Vagina (tissue), 2 donors: ENCODE data around the gene EPHB1. TPM values are rescaled to one million over a fixed set of nuclear protein-coding genes. Genes with fewer than 3 reads are reported as not detected.

Experiments used
- DNase-seq, 2 donors: peaks; one replicate each; pipeline ENCODE4 v3.0.0-alpha.2; 2017; ENCODE audit errors: extremely low spot score in 2 of 2
- H3K27ac ChIP-seq: fragments of 200-600 bp; sonication (generic); one replicate; pipeline ENCODE4 v1.5.1; 2019
- H3K27me3 ChIP-seq: fragments of 200-600 bp; sonication (generic); one replicate; pipeline ENCODE4 v1.5.1; 2019
- H3K36me3 ChIP-seq, 2 donors: fragments of 200-600 bp; sonication (generic); one replicate each; pipeline ENCODE4 v1.5.1; 2017 to 2019
- H3K4me1 ChIP-seq: fragments of 200-600 bp; sonication (generic); one replicate; pipeline ENCODE4 v1.5.1; 2019
- H3K4me3 ChIP-seq, 2 donors: fragments of 200-600 bp; sonication (generic); 1 replicate in 1 of 2; 2 replicates in 1 of 2; pipeline ENCODE4 v1.5.1; 2016 to 2019
- H3K9me3 ChIP-seq: fragments of 200-600 bp; sonication (generic); one replicate; pipeline ENCODE4 v1.5.1; 2019
- CTCF ChIP-seq, 3 experiments: fragments of 450-650 bp in 2 of 3; fragments of 200-600 bp in 1 of 3; sonication (generic) in 1 of 3; IDR thresholded peaks; one replicate each; pipeline ENCODE4 v1.5.1; 2017 to 2019; ENCODE audit warnings: antibody characterized with exemption in 3 of 3, mild to moderate bottlenecking in 2 of 3, moderate library complexity in 2 of 3
- POLR2A ChIP-seq, 2 donors: fragments of 450-650 bp; IDR thresholded peaks; one replicate each; pipeline ENCODE4 v1.6.1; 2017; ENCODE audit warnings: antibody characterized with exemption in 2 of 2, mild to moderate bottlenecking in 2 of 2, moderate library complexity in 2 of 2
- POLR2AphosphoS5 ChIP-seq, 2 donors: sonication (generic); formaldehyde crosslinking; IDR thresholded peaks; one replicate each; pipeline ENCODE4 v1.9.0; 2017; ENCODE audit warnings: antibody characterized with exemption in 2 of 2, mild to moderate bottlenecking in 2 of 2, low read depth in 1 of 2; ENCODE audit not compliant: insufficient read depth in 1 of 2
- intact Hi-C: fragments of 100-400 bp; cut with DNase I; formaldehyde crosslinking; loops from one replicate; pipeline ENCODE4 v1.15.1; 2023
- total RNA-seq: library from RNA; depleted of rRNA; stranded (reverse); fragments of >200 nt; gene quantifications from one replicate; pipeline ENCODE4 v1.2.3, GENCODE V29; 2016

EPHB1 gene
- total RNA-seq, 1 donor from 2014 or later, result 2.2 TPM

DNA sequence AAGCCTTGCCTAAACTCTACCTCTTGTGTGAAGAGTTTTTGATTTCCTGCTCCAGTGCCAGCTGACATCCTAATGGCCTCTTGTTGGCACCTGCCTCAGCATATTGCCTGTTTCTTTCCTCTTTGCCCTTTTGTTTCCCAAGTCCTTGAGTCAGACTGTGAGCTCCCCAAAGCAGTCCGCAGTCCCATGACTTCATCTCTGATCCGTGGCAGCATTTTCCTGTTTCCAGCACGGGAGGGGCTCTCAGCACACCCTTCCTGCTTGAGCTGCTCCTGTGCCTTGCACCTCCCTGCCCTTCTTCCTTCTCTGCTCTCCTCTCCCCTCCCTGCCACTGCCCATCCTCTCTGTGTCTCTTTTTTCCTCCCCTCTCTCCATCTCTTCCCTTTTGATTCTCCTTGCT is 179.6 kb downstream of the EPHB1 start:
- intact Hi-C loops, result no loop called here
- Histone ChIP-seq H3K27ac (no peak overlapping the region), H3K4me3 (no peak overlapping the region), H3K27me3 (no peaks in the 10 kb centered on the region), H3K4me1 (no peaks in the 10 kb centered on the region), H3K36me3 (no peaks in the 10 kb centered on the region), H3K9me3 (no peaks in the 10 kb centered on the region)
- DNase-seq, result peak in 1 of 2 donors; percentile 10
- TF ChIP-seq POLR2AphosphoS5 (IDR thresholded peaks at IDR 0.05; ENCODE audit: insufficient read depth in 1 of 2, low read depth in 1 of 2) (no peak), CTCF (IDR thresholded peaks at IDR 0.05) (no peak), POLR2A (IDR thresholded peaks at IDR 0.05) (no peak)

- TF ChIP-seq POLR2A (IDR thresholded peaks at IDR 0.05) (no peak), POLR2AphosphoS5 (IDR thresholded peaks at IDR 0.05; ENCODE audit: insufficient read depth in 1 of 2, low read depth in 1 of 2) (no peak), CTCF (IDR thresholded peaks at IDR 0.05) (no peak)
- H3K27ac ChIP-seq, result no peak overlapping the region
- no peaks in the 10 kb centered on the region for H3K36me3 ChIP-seq
- intact Hi-C loops, result no loop called here
- H3K4me1 ChIP-seq, result no peaks in the 10 kb centered on the region
- H3K9me3 ChIP-seq, result no peaks in the 10 kb centered on the region
- no peak overlapping the region for H3K4me3 ChIP-seq
- no peaks in the 10 kb centered on the region for H3K27me3 ChIP-seq
- no peak for DNase-seq
Observed at GRCh38 chr3:134976948-134977347, 181.9 kb downstream of the EPHB1 start.

- Histone ChIP-seq H3K27me3 (no peaks in the 10 kb centered on the region), H3K36me3 (no peaks in the 10 kb centered on the region), H3K4me3 (no peak overlapping the region), H3K9me3 (no peaks in the 10 kb centered on the region), H3K4me1 (no peaks in the 10 kb centered on the region), H3K27ac (no peak overlapping the region)
- intact Hi-C loops, result no loop called here
- no peak for DNase-seq
- no peak for TF ChIP-seq POLR2AphosphoS5 (IDR thresholded peaks at IDR 0.05; ENCODE audit: insufficient read depth in 1 of 2, low read depth in 1 of 2)
- TF ChIP-seq POLR2A (IDR thresholded peaks at IDR 0.05), result no peak
- TF ChIP-seq CTCF (IDR thresholded peaks at IDR 0.05), result no peak
Observed at GRCh38 chr3:134978658-134979057, 183.6 kb downstream of the EPHB1 start.

DNA sequence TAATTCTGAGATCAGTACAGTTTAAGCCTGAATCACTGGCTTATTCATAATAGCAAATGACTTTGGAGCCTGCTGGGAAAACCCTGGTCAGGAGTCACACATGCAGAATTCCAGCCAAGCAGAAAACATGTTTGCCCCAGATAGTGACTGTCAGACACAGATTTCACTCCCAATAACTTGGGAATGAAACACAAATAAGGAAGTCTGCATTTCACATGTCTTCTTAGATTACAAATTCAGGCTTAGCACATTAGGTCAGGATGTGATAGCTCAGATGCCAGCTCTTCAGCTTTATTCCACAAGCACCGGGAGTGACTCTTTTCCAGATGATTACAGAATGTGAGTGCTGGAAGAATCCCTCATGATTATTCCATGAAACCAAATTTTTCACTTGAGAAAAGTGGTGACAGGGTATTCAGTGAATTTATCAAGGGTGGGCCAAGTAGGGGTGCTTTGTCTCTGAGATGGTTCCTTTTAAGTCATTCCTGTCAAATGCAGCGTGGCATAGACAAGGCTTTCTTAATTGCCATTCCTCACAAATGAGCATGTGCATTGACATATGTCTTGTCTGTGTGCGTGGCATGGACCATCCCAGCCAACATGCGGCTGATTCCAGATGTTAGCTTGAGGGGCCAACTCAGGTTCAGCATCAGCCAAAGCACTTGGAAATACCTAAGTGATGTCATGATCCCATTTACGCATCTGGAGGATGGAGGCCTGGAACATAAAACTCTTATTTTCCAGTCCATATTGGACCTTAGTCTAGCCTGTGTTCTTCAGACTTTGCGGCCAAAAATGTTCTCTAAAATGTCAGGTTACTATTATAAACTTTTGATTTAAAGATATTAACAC is 191.0 kb downstream of the EPHB1 start:
- H3K36me3 ChIP-seq, result no peaks in the 10 kb centered on the region
- no peaks in the 10 kb centered on the region for H3K27me3 ChIP-seq
- intact Hi-C loops, result no loop called here
- no peaks in the 10 kb centered on the region for H3K4me1 ChIP-seq
- DNase-seq, result no peak
- H3K9me3 ChIP-seq, result no peaks in the 10 kb centered on the region
- no peak overlapping the region for H3K27ac ChIP-seq
- no peak overlapping the region for H3K4me3 ChIP-seq
- TF ChIP-seq POLR2A (IDR thresholded peaks at IDR 0.05) (no peak), POLR2AphosphoS5 (IDR thresholded peaks at IDR 0.05; ENCODE audit: insufficient read depth in 1 of 2, low read depth in 1 of 2) (no peak), CTCF (IDR thresholded peaks at IDR 0.05) (no peak)

- Histone ChIP-seq H3K4me1 (no peaks in the 10 kb centered on the region), H3K36me3 (no peaks in the 10 kb centered on the region), H3K27ac (no peak overlapping the region), H3K4me3 (no peak overlapping the region), H3K27me3 (no peaks in the 10 kb centered on the region), H3K9me3 (no peaks in the 10 kb centered on the region)
- intact Hi-C loops, result no loop called here
- TF ChIP-seq POLR2A (IDR thresholded peaks at IDR 0.05), result no peak
- no peak for TF ChIP-seq CTCF (IDR thresholded peaks at IDR 0.05)
- no peak for TF ChIP-seq POLR2AphosphoS5 (IDR thresholded peaks at IDR 0.05; ENCODE audit: insufficient read depth in 1 of 2, low read depth in 1 of 2)
- no peak for DNase-seq
Observed at GRCh38 chr3:134988666-134989065, 193.6 kb downstream of the EPHB1 start.
